H9 (cell line): Measurements from ENCODE around the gene ZNF688. TPM values are rescaled to one million over a fixed set of nuclear protein-coding genes. Genes with fewer than 3 reads are reported as not detected.
A peak's percentile ranks its signal among the peaks of the same experiment; 100 is the strongest.

Experiments
- DNase-seq: peaks from one replicate; pipeline ENCODE4 v3.0.0-alpha.2; 2017
- H2AFZ ChIP-seq: one replicate; pipeline ENCODE4 v1.6.1; 2013; ENCODE audit warnings: mild to moderate bottlenecking, low read length, control low read depth, moderate library complexity
- H2AK5ac ChIP-seq: 2 replicates; pipeline ENCODE4 v1.6.1; 2013; ENCODE audit warnings: low read length, control low read depth, mixed read lengths; ENCODE audit not compliant: insufficient read length
- H2BK120ac ChIP-seq: one replicate; pipeline ENCODE4 v1.6.1; 2013; ENCODE audit warnings: low read depth, mild to moderate bottlenecking, low read length, control low read depth, inconsistent platforms; ENCODE audit not compliant: poor library complexity, severe bottlenecking
- H2BK12ac ChIP-seq: 2 replicates; pipeline ENCODE4 v1.6.1; 2013; ENCODE audit warnings: low read length, control low read depth, mixed read lengths, low read depth; ENCODE audit not compliant: insufficient read length
- H2BK15ac ChIP-seq: 2 replicates; pipeline ENCODE4 v1.6.1; 2013; ENCODE audit warnings: low read depth, low read length, control low read depth
- H2BK20ac ChIP-seq: one replicate; pipeline ENCODE4 v1.6.1; 2013; ENCODE audit warnings: low read depth, mild to moderate bottlenecking, low read length, control low read depth, inconsistent platforms; ENCODE audit not compliant: poor library complexity, severe bottlenecking
- H2BK5ac ChIP-seq: 2 replicates; pipeline ENCODE4 v1.6.1; 2013; ENCODE audit warnings: low read length, control low read depth, mixed read lengths; ENCODE audit not compliant: insufficient read length
- H3K14ac ChIP-seq: 2 replicates; pipeline ENCODE4 v1.6.1; 2013; ENCODE audit warnings: low read length, control low read depth; ENCODE audit not compliant: insufficient read depth
- H3K18ac ChIP-seq: 2 replicates; pipeline ENCODE4 v1.6.1; 2013; ENCODE audit warnings: low read depth, mild to moderate bottlenecking, mixed read lengths, low read length, control low read depth; ENCODE audit not compliant: insufficient read length
- H3K23ac ChIP-seq: 2 replicates; pipeline ENCODE4 v1.6.1; 2013; ENCODE audit warnings: low read length, control low read depth, mixed read lengths, low read depth; ENCODE audit not compliant: insufficient read length
- H3K23me2 ChIP-seq: 2 replicates; pipeline ENCODE4 v1.6.1; 2013; ENCODE audit warnings: low read depth, mild to moderate bottlenecking, mixed read lengths, low read length, control low read depth; ENCODE audit not compliant: insufficient read length, poor library complexity, severe bottlenecking
- H3K27ac ChIP-seq: 2 replicates; pipeline ENCODE4 v1.5.1; 2013; ENCODE audit warnings: low read length, control low read depth, mixed read lengths, low read depth; ENCODE audit not compliant: insufficient read length
- H3K27me3 ChIP-seq: 2 replicates; pipeline ENCODE4 v1.6.1; 2013; ENCODE audit warnings: low read length, control low read depth, inconsistent platforms; ENCODE audit not compliant: insufficient read depth
- H3K4ac ChIP-seq: 2 replicates; pipeline ENCODE4 v1.6.1; 2013; ENCODE audit warnings: low read depth, mild to moderate bottlenecking, control low read depth, inconsistent platforms, low read length, moderate library complexity
- H3K4me1 ChIP-seq: 2 replicates; pipeline ENCODE4 v1.6.1; 2013; ENCODE audit warnings: low read length, control low read depth, inconsistent platforms; ENCODE audit not compliant: insufficient read depth
- H3K4me2 ChIP-seq: 2 replicates; pipeline ENCODE4 v1.6.1; 2013; ENCODE audit warnings: low read length, control low read depth, mixed read lengths; ENCODE audit not compliant: insufficient read length, insufficient read depth
- H3K56ac ChIP-seq: 2 replicates; pipeline ENCODE4 v1.6.1; 2013; ENCODE audit warnings: low read depth, mild to moderate bottlenecking, mixed read lengths, low read length, control low read depth; ENCODE audit not compliant: insufficient read length
- H3K79me1 ChIP-seq: 2 replicates; pipeline ENCODE4 v1.6.1; 2013; ENCODE audit warnings: low read depth, mild to moderate bottlenecking, moderate library complexity, low read length, control low read depth, inconsistent platforms; ENCODE audit not compliant: insufficient read depth, poor library complexity, severe bottlenecking
- H3K79me2 ChIP-seq: 2 replicates; pipeline ENCODE4 v1.6.1; 2013; ENCODE audit warnings: low read length, control low read depth, inconsistent platforms; ENCODE audit not compliant: insufficient read depth
- H3K9ac ChIP-seq: 2 replicates; pipeline ENCODE4 v1.6.1; 2013; ENCODE audit warnings: low read length, control low read depth, mixed read lengths; ENCODE audit not compliant: insufficient read length; ENCODE audit errors: extremely low read depth
- H3K9me3 ChIP-seq: one replicate; pipeline ENCODE4 v1.6.1; 2013; ENCODE audit warnings: low read depth, low read length, inconsistent platforms; ENCODE audit not compliant: control insufficient read depth
- H3T11ph ChIP-seq: one replicate; pipeline ENCODE4 v1.6.1; 2013; ENCODE audit warnings: mild to moderate bottlenecking, low read length, control low read depth, inconsistent platforms
- H4K20me1 ChIP-seq: one replicate; pipeline ENCODE4 v1.6.1; 2013; ENCODE audit not compliant: control insufficient read depth, insufficient read length, insufficient read depth
- H4K5ac ChIP-seq: 2 replicates; pipeline ENCODE4 v1.6.1; 2013; ENCODE audit warnings: low read depth, mild to moderate bottlenecking, mixed read lengths, low read length, control low read depth; ENCODE audit not compliant: insufficient read length
- H4K8ac ChIP-seq: replicated peaks from 2 replicates; pipeline ENCODE4 v1.6.1; 2013; ENCODE audit warnings: low read length, control low read depth, mixed read lengths, low read depth; ENCODE audit not compliant: insufficient read length
- H4K91ac ChIP-seq: 2 replicates; pipeline ENCODE4 v1.6.1; 2013; ENCODE audit warnings: low read depth, mild to moderate bottlenecking, moderate library complexity, mixed read lengths, low read length, control low read depth; ENCODE audit not compliant: insufficient read length
- H3K27ac Mint-ChIP-seq, 3 experiments: 2 replicates in 2 of 3; 3 replicates in 1 of 3; pipeline ENCODE4 v1.8.0; 2020 to 2021; ENCODE audit warnings: mixed read lengths in 3 of 3, mild to moderate bottlenecking in 1 of 3, moderate library complexity in 1 of 3
- H3K27me3 Mint-ChIP-seq: 2 replicates; pipeline ENCODE4 v1.8.0; 2021; ENCODE audit warnings: low read depth, mild to moderate bottlenecking, moderate library complexity, mixed read lengths
- H3K36me3 Mint-ChIP-seq, 3 experiments: 2 replicates in 2 of 3; 3 replicates in 1 of 3; pipeline ENCODE4 v1.8.0; 2020 to 2021; ENCODE audit warnings: low read depth in 3 of 3, mixed read lengths in 3 of 3; ENCODE audit not compliant: insufficient read depth in 1 of 3
- H3K4me1 Mint-ChIP-seq, 2 experiments: 2 replicates each; pipeline ENCODE4 v1.8.0; 2020; ENCODE audit warnings: mixed read lengths in 2 of 2
- H3K4me3 Mint-ChIP-seq, 2 experiments: 2 replicates in 1 of 2; 3 replicates in 1 of 2; pipeline ENCODE4 v1.8.0; 2020 to 2021; ENCODE audit warnings: mild to moderate bottlenecking in 2 of 2, mixed read lengths in 2 of 2, moderate library complexity in 1 of 2
- H3K9me3 Mint-ChIP-seq, 2 experiments: 2 replicates in 1 of 2; 3 replicates in 1 of 2; pipeline ENCODE4 v1.8.0; 2020; ENCODE audit warnings: mild to moderate bottlenecking in 2 of 2, mixed read lengths in 2 of 2, moderate library complexity in 1 of 2
- WGBS: extraction: QIAGEN DNeasy Blood & Tissue Kit; methylation state at CpG from one replicate; pipeline ENCODE4 v1.1.7; 2013; ENCODE audit warnings: missing lambda C conversion rate, low lambda C conversion rate, mixed read lengths; ENCODE audit not compliant: insufficient read length; ENCODE audit errors: extremely low coverage; 5-methylcytosine and 5-hydroxymethylcytosine counted together
- total RNA-seq: library from RNA; stranded (reverse); gene quantifications from 2 replicates; pipeline ENCODE4 v1.2.1, GENCODE V29; 2021
- TF ChIP-seq, protein P1 (sequence below): fragments of 200-600 bp; sonication (generic); conservative IDR thresholded peaks from 3 replicates; pipeline ENCODE4 v1.8.0; 2021; ENCODE audit warnings: antibody characterized with exemption, mild to moderate bottlenecking

The ZNF688 gene
- total RNA-seq, 1 experiment from 2014 or later: 4.5 TPM

DNA sequence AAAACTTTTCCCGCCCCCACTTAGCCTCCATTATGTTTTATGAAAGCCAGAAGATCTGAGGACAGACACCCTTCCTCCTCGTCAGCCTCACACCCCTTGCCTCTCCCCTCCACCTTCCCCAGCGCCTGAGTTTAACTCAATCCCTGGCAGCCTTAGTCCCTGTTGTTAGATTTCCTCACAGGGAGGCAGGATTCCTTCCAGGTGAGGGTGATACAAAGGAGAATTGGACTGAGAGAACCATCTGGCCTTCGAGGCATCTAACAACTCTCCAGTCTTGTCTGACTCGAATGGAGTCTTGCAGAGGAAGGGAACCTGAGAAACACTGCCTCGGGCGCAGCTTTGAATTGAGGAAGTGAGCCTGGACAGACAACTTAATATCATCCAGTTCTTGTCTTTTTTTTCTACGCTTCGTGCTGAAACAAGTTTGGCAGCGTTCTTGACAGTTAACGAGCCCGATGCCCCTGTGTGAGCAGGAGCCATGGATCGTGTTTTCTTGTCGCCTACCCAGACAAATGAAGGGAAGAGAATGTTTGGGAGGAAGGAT is 43.8 kb downstream of the ZNF688 start:
- Histone ChIP-seq H3K56ac (no peak overlapping the region), H2BK120ac (no peak overlapping the region), H3K4me1 (peaks cover 2% of the 10 kb centered on the region; the same call in 1 of the 2 replicates), H3K4me2 (peak overlapping the region; percentile 83), H3K27me3 (no peaks in the 10 kb centered on the region), H3K4ac (no peak overlapping the region), H4K5ac (no peak overlapping the region), H3K79me1 (no peaks in the 10 kb centered on the region), H2BK20ac (no peak overlapping the region), H3K23me2 (peaks cover 15% of the 10 kb centered on the region), H4K91ac (no peak overlapping the region), H2BK5ac (peak overlapping the region; percentile 65), H3K14ac (peak overlapping the region; percentile 76; the same call in 1 of the 2 replicates), H3K9me3 (no peaks in the 10 kb centered on the region), H2AFZ (peak overlapping the region; percentile 61), H2AK5ac (no peak overlapping the region), H3K9ac (peak overlapping the region; percentile 70), H2BK12ac (no peak overlapping the region), H3K79me2 (no peaks in the 10 kb centered on the region), H4K8ac (no peak overlapping the region), H3K27ac (peak overlapping the region; percentile 65), H3K23ac (no peak overlapping the region), H2BK15ac (no peak overlapping the region), H3K18ac (peak overlapping the region; percentile 90), H3T11ph (no peak overlapping the region), H4K20me1 (no peaks in the 10 kb centered on the region)
- Mint-ChIP-seq H3K4me3 (peak overlapping the region; percentile 74 to 84), H3K27me3 (no peaks in the 10 kb centered on the region), H3K9me3 (no peaks in the 10 kb centered on the region), H3K27ac (peak overlapping the region; percentile 88 to 92 (median 90)), H3K36me3 (peaks cover 2 to 32% (median 21%) of the 10 kb centered on the region in 3 experiments; a peak in 5 of 7 replicates), H3K4me1 (peaks cover 16% of the 10 kb centered on the region in 2 experiments)
- no CpG with 5 or more reads among the region's 14 CpGs for WGBS
- TF ChIP-seq, protein P1, sequence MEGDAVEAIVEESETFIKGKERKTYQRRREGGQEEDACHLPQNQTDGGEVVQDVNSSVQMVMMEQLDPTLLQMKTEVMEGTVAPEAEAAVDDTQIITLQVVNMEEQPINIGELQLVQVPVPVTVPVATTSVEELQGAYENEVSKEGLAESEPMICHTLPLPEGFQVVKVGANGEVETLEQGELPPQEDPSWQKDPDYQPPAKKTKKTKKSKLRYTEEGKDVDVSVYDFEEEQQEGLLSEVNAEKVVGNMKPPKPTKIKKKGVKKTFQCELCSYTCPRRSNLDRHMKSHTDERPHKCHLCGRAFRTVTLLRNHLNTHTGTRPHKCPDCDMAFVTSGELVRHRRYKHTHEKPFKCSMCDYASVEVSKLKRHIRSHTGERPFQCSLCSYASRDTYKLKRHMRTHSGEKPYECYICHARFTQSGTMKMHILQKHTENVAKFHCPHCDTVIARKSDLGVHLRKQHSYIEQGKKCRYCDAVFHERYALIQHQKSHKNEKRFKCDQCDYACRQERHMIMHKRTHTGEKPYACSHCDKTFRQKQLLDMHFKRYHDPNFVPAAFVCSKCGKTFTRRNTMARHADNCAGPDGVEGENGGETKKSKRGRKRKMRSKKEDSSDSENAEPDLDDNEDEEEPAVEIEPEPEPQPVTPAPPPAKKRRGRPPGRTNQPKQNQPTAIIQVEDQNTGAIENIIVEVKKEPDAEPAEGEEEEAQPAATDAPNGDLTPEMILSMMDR: no peak
- DNase-seq: no peak
